Measurements from ENCODE around the gene GLRB.
"Not testable (repeated sequence)": the region's sequence is repeated elsewhere in the genome, so short reads cannot be mapped to it uniquely, and the experiment has no call there.

Gene GLRB

DNA sequence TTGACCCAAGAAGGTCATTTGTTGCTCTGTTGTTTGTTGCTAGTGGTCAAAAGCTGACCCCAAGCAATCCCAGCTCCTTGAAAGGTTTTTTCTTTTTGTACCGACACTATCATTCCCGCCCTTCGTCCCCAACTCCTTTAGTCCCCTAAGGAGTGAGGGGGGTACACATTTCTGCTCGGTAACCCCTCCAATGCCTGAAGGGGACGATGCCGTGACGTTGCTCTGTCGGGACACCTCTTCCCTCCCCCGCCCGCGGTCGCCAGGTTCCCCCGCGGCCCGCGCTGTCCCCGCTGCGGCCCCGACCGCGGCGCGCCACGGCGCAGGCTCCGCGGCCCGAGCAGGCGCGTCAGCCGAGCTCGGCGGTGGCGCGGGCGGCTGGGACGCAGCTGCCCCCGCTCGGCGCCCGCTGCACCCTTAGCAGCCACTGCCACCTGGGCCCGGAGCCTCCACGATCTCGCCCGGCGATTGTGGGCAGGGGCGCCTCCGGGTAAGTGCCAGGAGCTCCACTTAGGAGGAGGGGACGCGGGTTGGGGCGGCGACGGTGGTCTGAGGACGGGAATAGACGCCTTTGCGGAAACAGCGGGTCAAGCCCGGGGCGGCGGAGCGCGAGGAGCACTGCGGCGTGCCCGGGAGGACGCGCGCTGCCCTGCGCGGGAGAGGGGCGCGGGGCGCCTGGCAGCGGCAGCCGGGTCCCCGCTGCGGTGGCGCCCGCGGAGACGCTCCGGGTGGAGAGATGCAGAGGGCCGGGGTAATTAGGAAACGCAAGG, at the start of gene GLRB:
TSS of gene GLRB (plus strand) at position 340 of the 767 bp plus-strand sequence. CDS start 1,875 bp downstream, outside the sequence.
- no peak for TF ChIP-seq GATA1 (IDR thresholded peaks at IDR 0.05; ENCODE audit: low read depth, low read length)
- no peak for TF ChIP-seq POLR2A (IDR thresholded peaks at IDR 0.05; ENCODE audit: low read length)
- DNase-seq: peak; percentile 52 to 58

- DNase-seq: no peak
- TF ChIP-seq POLR2A (IDR thresholded peaks at IDR 0.05; ENCODE audit: low read length) (no peak), GATA1 (IDR thresholded peaks at IDR 0.05; ENCODE audit: low read depth, low read length) (no peak)
Measured at GRCh38 chr4:157035471-157035870, 40.5 kb upstream of the GLRB start.

GRCh38 chr4:157040405-157040804, 35.5 kb upstream of the GLRB start:
- TF ChIP-seq GATA1 (IDR thresholded peaks at IDR 0.05; ENCODE audit: low read depth, low read length) (no peak), POLR2A (IDR thresholded peaks at IDR 0.05; ENCODE audit: low read length) (no peak)
- no peak for DNase-seq

- DNase-seq: peak; percentile 43 to 58
Measured at GRCh38 chr4:157043131-157043530, 32.8 kb upstream of the GLRB start.

DNA sequence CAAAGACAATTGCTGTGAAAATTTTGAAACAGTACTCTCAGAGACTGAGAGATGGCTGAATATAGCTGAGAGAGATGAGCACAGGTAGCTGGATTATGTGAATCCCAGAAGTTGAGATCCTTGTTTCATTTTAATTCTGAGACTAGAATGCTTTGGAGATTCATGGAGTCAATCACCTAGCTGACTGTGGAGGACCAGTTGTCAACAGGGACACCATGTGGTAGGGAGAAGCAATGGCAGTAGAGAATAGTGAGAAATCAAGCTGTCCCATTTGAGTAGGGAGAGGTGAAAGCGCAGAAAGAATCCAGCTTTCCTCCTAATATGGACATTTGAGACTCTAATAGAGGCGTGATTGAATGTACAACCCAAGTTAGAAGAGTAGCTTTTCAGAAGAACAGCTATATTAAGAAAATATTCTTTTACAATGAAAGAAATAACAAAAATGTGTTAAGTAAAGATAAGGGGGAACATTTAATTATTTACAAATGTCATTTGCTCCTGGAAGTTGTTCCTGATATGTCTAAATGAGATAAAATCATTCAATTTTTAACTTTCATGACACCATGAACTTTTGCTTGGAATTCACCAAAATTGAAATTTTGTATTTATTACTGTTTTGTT, 30.3 kb upstream of the GLRB start:
- TF ChIP-seq POLR2A (IDR thresholded peaks at IDR 0.05; ENCODE audit: low read length): no peak
- no peak for TF ChIP-seq GATA1 (IDR thresholded peaks at IDR 0.05; ENCODE audit: low read depth, low read length)
- peak; percentile 46 to 55 for DNase-seq

More at GRCh38 chr4:157043131-157043530, 32.8 kb upstream of the GLRB start:
- TF ChIP-seq GATA1 (IDR thresholded peaks at IDR 0.05; ENCODE audit: low read depth, low read length): no peak
- TF ChIP-seq POLR2A (IDR thresholded peaks at IDR 0.05; ENCODE audit: low read length): no peak

DNA sequence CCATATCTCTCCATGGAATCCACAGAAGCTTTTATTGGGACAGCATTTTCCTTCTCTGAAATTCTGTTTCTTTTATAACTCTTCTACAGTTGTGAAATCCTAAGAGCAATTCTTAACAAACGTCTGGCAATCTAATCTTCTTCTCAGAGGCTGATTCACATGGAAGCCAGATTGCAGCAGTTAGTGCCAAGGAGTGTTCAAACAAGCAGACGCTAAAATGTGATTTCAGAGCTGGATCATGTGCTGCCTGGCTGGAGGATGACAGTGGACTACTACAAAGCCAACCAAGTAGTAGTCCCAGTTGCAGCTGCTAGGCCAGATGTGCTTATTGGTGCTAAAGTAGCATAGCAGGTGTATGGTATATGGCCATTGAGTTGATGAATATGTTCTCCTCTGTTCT, 27.7 kb upstream of the GLRB start:
- no peak for DNase-seq
- no peak for TF ChIP-seq GATA1 (IDR thresholded peaks at IDR 0.05; ENCODE audit: low read depth, low read length)
- no peak for TF ChIP-seq POLR2A (IDR thresholded peaks at IDR 0.05; ENCODE audit: low read length)

DNA sequence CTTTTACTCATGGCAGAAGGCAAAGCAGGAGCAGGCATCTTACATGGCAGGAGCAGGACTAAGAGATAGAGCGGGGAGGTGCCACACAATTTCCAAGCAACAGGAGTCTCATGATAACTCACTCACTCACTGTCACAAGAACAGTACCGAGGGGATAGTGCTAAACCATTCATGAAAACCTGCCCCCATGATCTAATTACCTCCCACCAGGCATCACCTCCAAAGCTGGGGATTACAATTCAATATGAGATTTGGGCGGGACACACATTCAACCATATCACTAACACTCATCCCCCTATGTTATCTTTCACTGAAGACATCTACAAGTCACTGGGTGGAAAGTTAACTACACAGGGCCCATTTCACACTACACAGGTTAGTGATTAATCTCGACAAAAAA, 25.4 kb upstream of the GLRB start:
- peak in 1 of 2 experiments; percentile 5 for DNase-seq
- TF ChIP-seq GATA1 (IDR thresholded peaks at IDR 0.05; ENCODE audit: low read depth, low read length) (no peak), POLR2A (IDR thresholded peaks at IDR 0.05; ENCODE audit: low read length) (no peak)

GRCh38 chr4:157052429-157053040, 23.4 kb upstream of the GLRB start:
- no peak for TF ChIP-seq GATA1 (IDR thresholded peaks at IDR 0.05; ENCODE audit: low read depth, low read length)
- DNase-seq: no peak

DNA sequence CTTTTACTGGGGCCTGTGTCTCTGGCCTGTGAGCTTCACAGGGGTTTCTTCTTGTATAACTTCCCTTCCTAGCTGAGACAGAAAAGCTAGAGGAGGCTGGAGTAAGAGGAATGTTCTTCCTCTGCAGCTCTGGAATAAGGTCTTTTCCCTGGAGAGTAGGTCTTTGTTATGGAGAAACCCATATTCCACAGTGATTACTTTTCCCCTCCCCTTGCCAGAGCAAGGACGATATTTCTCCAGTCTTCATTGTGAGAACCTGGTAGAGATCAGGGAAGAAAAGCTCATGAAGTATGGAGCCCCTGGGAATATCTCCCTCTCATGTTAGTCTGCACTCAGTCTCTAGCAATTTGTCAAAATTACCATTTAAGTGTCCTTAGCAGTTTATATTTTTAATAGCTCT, 18.7 kb upstream of the GLRB start:
- DNase-seq: no peak
- TF ChIP-seq POLR2A (IDR thresholded peaks at IDR 0.05; ENCODE audit: low read length) (no peak), GATA1 (IDR thresholded peaks at IDR 0.05; ENCODE audit: low read depth, low read length) (no peak)

DNA sequence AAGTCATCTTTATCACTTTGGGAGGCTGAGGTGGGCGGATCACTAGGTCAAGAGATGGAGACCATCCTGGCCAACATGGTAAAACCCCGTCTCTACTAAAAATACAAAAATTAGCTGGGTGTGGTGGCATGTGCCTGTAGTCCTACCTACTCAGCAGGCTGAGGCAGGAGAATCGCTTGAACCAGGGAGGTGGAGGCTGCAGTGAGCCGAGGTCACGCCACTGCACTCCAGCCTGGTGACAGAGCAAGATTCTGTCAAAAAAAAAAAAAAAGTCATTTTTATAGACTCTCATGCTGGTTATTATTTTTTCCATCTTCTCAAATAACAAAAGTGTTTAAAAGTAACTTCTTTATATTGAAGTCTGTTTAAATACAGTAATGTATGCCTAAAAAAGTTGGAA, 17.1 kb upstream of the GLRB start:
- DNase-seq: not testable (repeated sequence)

DNA sequence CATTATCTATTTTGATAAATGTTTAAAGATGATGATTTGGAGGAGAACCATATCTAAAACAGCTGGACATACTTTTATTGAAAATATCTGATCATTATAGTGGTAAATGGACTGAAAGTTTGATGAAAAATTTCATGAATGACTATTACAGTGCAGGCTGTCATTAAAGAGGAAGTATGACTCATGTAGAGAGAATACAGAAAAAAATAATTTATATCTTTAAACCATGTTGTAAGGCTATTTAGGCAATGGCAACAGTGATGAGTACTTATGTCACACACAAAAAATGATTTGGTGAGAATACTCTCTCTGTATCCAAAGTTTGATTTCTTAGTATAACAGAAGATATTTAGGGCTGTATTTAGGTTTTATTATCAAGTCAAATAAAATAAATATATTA, 3.9 kb upstream of the GLRB start:
- TF ChIP-seq POLR2A (IDR thresholded peaks at IDR 0.05; ENCODE audit: low read length) (no peak), GATA1 (IDR thresholded peaks at IDR 0.05; ENCODE audit: low read depth, low read length) (no peak)
- DNase-seq: no peak

DNA sequence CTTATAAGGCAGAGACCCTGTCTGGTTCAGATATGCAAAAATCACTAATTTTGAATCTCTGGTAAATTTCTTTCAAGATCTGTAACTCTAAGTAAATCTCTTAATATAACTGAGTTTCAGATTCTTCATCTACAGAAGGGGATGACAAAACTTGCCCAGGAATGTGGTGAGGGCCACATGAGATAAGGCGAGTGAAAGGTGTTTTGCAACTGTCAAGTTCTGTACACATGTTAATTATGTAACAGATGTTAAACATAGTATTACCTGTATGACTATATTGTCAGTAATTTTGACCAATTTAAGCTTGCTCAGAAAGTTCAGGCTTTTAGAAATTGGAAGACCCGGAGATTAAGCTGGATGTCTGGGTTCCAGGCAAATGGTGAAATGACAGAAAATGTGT, 549 bp upstream of the GLRB start:
- TF ChIP-seq GATA1 (IDR thresholded peaks at IDR 0.05; ENCODE audit: low read depth, low read length): no peak
- TF ChIP-seq POLR2A (IDR thresholded peaks at IDR 0.05; ENCODE audit: low read length): no peak

DNA sequence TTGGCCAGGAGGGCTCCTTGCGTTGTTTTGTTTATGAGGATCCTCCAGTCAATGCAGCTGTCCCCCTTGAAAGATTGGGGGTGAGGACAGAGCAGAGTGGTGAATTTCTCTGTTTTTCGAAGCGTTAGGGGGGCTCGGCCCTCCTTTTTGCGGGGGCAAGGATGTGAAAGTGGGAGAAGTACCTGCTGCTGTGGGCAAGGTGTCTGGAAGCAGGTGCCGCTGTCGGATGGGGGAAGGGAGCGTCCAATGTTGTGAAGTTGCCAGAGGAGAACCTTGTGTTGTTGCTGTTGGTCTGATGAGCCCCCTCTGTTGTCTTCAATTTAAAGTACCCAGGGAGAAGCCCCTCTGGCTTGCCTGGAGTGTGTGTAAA, 613 bp downstream of the GLRB start:
- TF ChIP-seq GATA1 (IDR thresholded peaks at IDR 0.05; ENCODE audit: low read depth, low read length) (no peak), POLR2A (IDR thresholded peaks at IDR 0.05; ENCODE audit: low read length) (no peak)
- no peak for DNase-seq

More for the DNA sequence above, 549 bp upstream of the GLRB start:
- DNase-seq: no peak

GRCh38 chr4:157079441-157079840, 3.5 kb downstream of the GLRB start:
- no peak for TF ChIP-seq POLR2A (IDR thresholded peaks at IDR 0.05; ENCODE audit: low read length)
- TF ChIP-seq GATA1 (IDR thresholded peaks at IDR 0.05; ENCODE audit: low read depth, low read length): no peak
- DNase-seq: no peak

GRCh38 chr4:157080605-157081004, 4.7 kb downstream of the GLRB start:
- TF ChIP-seq POLR2A (IDR thresholded peaks at IDR 0.05; ENCODE audit: low read length): no peak
- TF ChIP-seq GATA1 (IDR thresholded peaks at IDR 0.05; ENCODE audit: low read depth, low read length): no peak
- no peak for DNase-seq
